Suprapubic skin (tissue), 4 donors: ENCODE data around the gene CEP350. TPM values are rescaled to one million over a fixed set of nuclear protein-coding genes. Genes with fewer than 3 reads are reported as not detected.

Source experiments
- DNase-seq, 2 donors: peaks; one replicate each; pipeline ENCODE4 v3.0.0-alpha.2; 2019; ENCODE audit warnings: low spot score in 2 of 2
- H3K27ac ChIP-seq: fragments of 200-600 bp; sonication (generic); one replicate; pipeline ENCODE4 v1.5.1; 2019
- H3K27me3 ChIP-seq: fragments of 200-600 bp; sonication (generic); one replicate; pipeline ENCODE4 v1.5.1; 2019
- H3K36me3 ChIP-seq: fragments of 200-600 bp; sonication (generic); one replicate; pipeline ENCODE4 v1.5.1; 2019
- H3K4me1 ChIP-seq: fragments of 200-600 bp; sonication (generic); one replicate; pipeline ENCODE4 v1.5.1; 2019
- H3K4me3 ChIP-seq: fragments of 200-600 bp; sonication (generic); one replicate; pipeline ENCODE4 v1.5.1; 2019; ENCODE audit warnings: mild to moderate bottlenecking
- H3K9me3 ChIP-seq: fragments of 200-600 bp; sonication (generic); one replicate; pipeline ENCODE4 v1.5.1; 2019
- CTCF ChIP-seq, 2 donors: fragments of 200-600 bp in 1 of 2; fragments of 450-650 bp in 1 of 2; sonication (generic) in 1 of 2; IDR thresholded peaks; one replicate each; pipeline ENCODE4 v1.5.1; 2016 to 2019; ENCODE audit warnings: antibody characterized with exemption in 2 of 2, mild to moderate bottlenecking in 1 of 2, moderate library complexity in 1 of 2
- EP300 ChIP-seq: sonication (generic); formaldehyde crosslinking; IDR thresholded peaks from one replicate; pipeline ENCODE4 v1.6.1; 2017; ENCODE audit warnings: antibody characterized with exemption
- POLR2A ChIP-seq, 2 donors: fragments of 450-650 bp; IDR thresholded peaks; one replicate each; pipeline ENCODE4 v1.6.1; 2017; ENCODE audit warnings: antibody characterized with exemption in 2 of 2, mild to moderate bottlenecking in 2 of 2, moderate library complexity in 2 of 2
- POLR2AphosphoS5 ChIP-seq, 3 donors: sonication (generic); formaldehyde crosslinking; IDR thresholded peaks; one replicate each; pipeline ENCODE4 v1.6.1; 2017; ENCODE audit warnings: antibody characterized with exemption in 3 of 3
- WGBS: methylation state at CpG from one replicate; pipeline ENCODE4 v1.1.5; 2018; 5-methylcytosine and 5-hydroxymethylcytosine counted together
- total RNA-seq, 4 donors: library from RNA; depleted of rRNA; stranded (reverse); fragments of >200 nt; gene quantifications; one replicate each; pipeline ENCODE4 v1.1.0, GENCODE V29; 2016

CEP350 gene
- total RNA-seq, 4 donors from 2014 or later: 60.5 to 90.2 (median 68.4) TPM

GRCh38 chr1:180020017-180020416 lies 65.4 kb downstream of the CEP350 start:
- Histone ChIP-seq H3K9me3 (no peaks in the 10 kb centered on the region), H3K27me3 (no peaks in the 10 kb centered on the region), H3K36me3 (peaks cover 87% of the 10 kb centered on the region), H3K4me1 (no peaks in the 10 kb centered on the region), H3K4me3 (no peak overlapping the region), H3K27ac (no peak overlapping the region)
- 95% methylated on average over 1 of the region's 1 CpG for WGBS
- DNase-seq: no peak
- TF ChIP-seq POLR2A (IDR thresholded peaks at IDR 0.05): no peak
- no peak for TF ChIP-seq CTCF (IDR thresholded peaks at IDR 0.05)
- no peak for TF ChIP-seq POLR2AphosphoS5 (IDR thresholded peaks at IDR 0.05)
- TF ChIP-seq EP300: no peak

- no peak for DNase-seq
- Histone ChIP-seq H3K4me3 (no peak overlapping the region), H3K27me3 (no peaks in the 10 kb centered on the region), H3K27ac (no peak overlapping the region), H3K9me3 (no peaks in the 10 kb centered on the region), H3K36me3 (peaks cover 62% of the 10 kb centered on the region), H3K4me1 (no peaks in the 10 kb centered on the region)
- TF ChIP-seq POLR2A (IDR thresholded peaks at IDR 0.05): no peak
- no peak for TF ChIP-seq EP300
- TF ChIP-seq POLR2AphosphoS5 (IDR thresholded peaks at IDR 0.05): no peak
- no peak for TF ChIP-seq CTCF (IDR thresholded peaks at IDR 0.05)
- WGBS: 88% methylated on average over 3 of the region's 3 CpGs
These were observed 71.9 kb downstream of the CEP350 start for GRCh38 chr1:180026556-180026955.

GRCh38 chr1:180027949-180028445 lies 73.4 kb downstream of the CEP350 start:
- Histone ChIP-seq H3K27ac (no peak overlapping the region), H3K27me3 (no peaks in the 10 kb centered on the region), H3K4me3 (no peak overlapping the region), H3K36me3 (peaks cover 63% of the 10 kb centered on the region), H3K9me3 (no peaks in the 10 kb centered on the region), H3K4me1 (no peaks in the 10 kb centered on the region)
- WGBS: 66% methylated on average over 2 of the region's 2 CpGs
- no peak for TF ChIP-seq CTCF (IDR thresholded peaks at IDR 0.05)
- no peak for TF ChIP-seq POLR2AphosphoS5 (IDR thresholded peaks at IDR 0.05)
- TF ChIP-seq EP300: no peak
- TF ChIP-seq POLR2A (IDR thresholded peaks at IDR 0.05): no peak
- DNase-seq: no peak

GRCh38 chr1:180028864-180029263 lies 74.3 kb downstream of the CEP350 start:
- H3K4me3 ChIP-seq: no peak overlapping the region
- no peak overlapping the region for H3K27ac ChIP-seq

More at GRCh38 chr1:180028864-180029263, 74.3 kb downstream of the CEP350 start:
- Histone ChIP-seq H3K36me3 (peaks cover 58% of the 10 kb centered on the region), H3K9me3 (no peaks in the 10 kb centered on the region), H3K4me1 (no peaks in the 10 kb centered on the region), H3K27me3 (no peaks in the 10 kb centered on the region)
- no peak for TF ChIP-seq POLR2A (IDR thresholded peaks at IDR 0.05)
- no peak for TF ChIP-seq CTCF (IDR thresholded peaks at IDR 0.05)
- no peak for TF ChIP-seq EP300
- TF ChIP-seq POLR2AphosphoS5 (IDR thresholded peaks at IDR 0.05): no peak
- 89% methylated on average over 1 of the region's 1 CpG for WGBS
- no peak for DNase-seq
